Measurements from ENCODE around the gene NBPF6. TPM values are rescaled to one million over a fixed set of nuclear protein-coding genes. Genes with fewer than 3 reads are reported as not detected.

Gene NBPF6
- total RNA-seq, 3 donors from 2014 or later = not detected

GRCh38 chr1:108502624-108503023 is 52.5 kb downstream of the NBPF6 start:
- intact Hi-C loops (cut with DNase I, micrococcal nuclease) = no loop called here
- H3K36me3 ChIP-seq (ENCODE audit: low read depth) = no peaks in the 10 kb centered on the region
- H3K4me3 ChIP-seq = no peak overlapping the region
- ATAC-seq = no peak
- no peak for TF ChIP-seq CTCF (IDR thresholded peaks at IDR 0.05)
- DNase-seq = no peak
- H3K9me3 ChIP-seq = no peaks in the 10 kb centered on the region
- H3K4me1 ChIP-seq (ENCODE audit: low read depth) = no peaks in the 10 kb centered on the region

- Histone ChIP-seq H3K9me3 (no peaks in the 10 kb centered on the region), H3K4me1 (ENCODE audit: low read depth) (no peaks in the 10 kb centered on the region), H3K36me3 (ENCODE audit: low read depth) (no peaks in the 10 kb centered on the region), H3K4me3 (no peak overlapping the region)
- intact Hi-C loops (cut with DNase I, micrococcal nuclease) = no loop called here
- DNase-seq = no peak
- TF ChIP-seq CTCF (IDR thresholded peaks at IDR 0.05) = no peak
- ATAC-seq = no peak
These were observed 53.1 kb downstream of the NBPF6 start for GRCh38 chr1:108503062-108503733.

GRCh38 chr1:108504447-108504846 is 54.3 kb downstream of the NBPF6 start:
- no peaks in the 10 kb centered on the region for H3K9me3 ChIP-seq
- DNase-seq = no peak
- no peaks in the 10 kb centered on the region for H3K36me3 ChIP-seq (ENCODE audit: low read depth)
- H3K4me1 ChIP-seq (ENCODE audit: low read depth) = no peaks in the 10 kb centered on the region
- H3K4me3 ChIP-seq = no peak overlapping the region
- no peak for ATAC-seq
- intact Hi-C loops (cut with DNase I, micrococcal nuclease) = no loop called here
- TF ChIP-seq CTCF (IDR thresholded peaks at IDR 0.05) = no peak

GRCh38 chr1:108505763-108506070 is 55.6 kb downstream of the NBPF6 start:
- intact Hi-C loops (cut with DNase I, micrococcal nuclease) = no loop called here
- H3K36me3 ChIP-seq (ENCODE audit: low read depth) = no peaks in the 10 kb centered on the region
- no peak for ATAC-seq
- TF ChIP-seq CTCF (IDR thresholded peaks at IDR 0.05) = no peak
- H3K9me3 ChIP-seq = no peaks in the 10 kb centered on the region
- no peak for DNase-seq
- H3K4me1 ChIP-seq (ENCODE audit: low read depth) = no peaks in the 10 kb centered on the region
- no peak overlapping the region for H3K4me3 ChIP-seq

GRCh38 chr1:108511764-108512163 is 61.6 kb downstream of the NBPF6 start:
- intact Hi-C loops (cut with DNase I, micrococcal nuclease) = loop anchor here (2.0 to 5.0 kb wide), 2 partner anchors 49 to 131 kb away; partner anchors contain the start of gene EEIG2 (in 1 of the 2)
- no peaks in the 10 kb centered on the region for H3K4me1 ChIP-seq (ENCODE audit: low read depth)
- H3K4me3 ChIP-seq = no peak overlapping the region
- H3K36me3 ChIP-seq (ENCODE audit: low read depth) = no peaks in the 10 kb centered on the region
- DNase-seq (no peak), ATAC-seq (no peak)
- no peak for TF ChIP-seq CTCF (IDR thresholded peaks at IDR 0.05)
- no peaks in the 10 kb centered on the region for H3K9me3 ChIP-seq

Data from mucosa of descending colon (tissue), 3 donors.